Right renal pelvis (tissue), 4 donors: ENCODE data around the gene UNC13A. TPM values are rescaled to one million over a fixed set of nuclear protein-coding genes. Genes with fewer than 3 reads are reported as not detected.
"Not testable (repeated sequence)": the region's sequence is repeated elsewhere in the genome, so short reads cannot be mapped to it uniquely, and the experiment has no call there.

Source experiments
- DNase-seq, 4 donors: peaks; one replicate each; pipeline ENCODE4 v3.0.0-alpha.2; 2013; ENCODE audit warnings: low read depth in 4 of 4, low spot score in 3 of 4, missing footprints in 1 of 4
- polyA plus RNA-seq, 4 donors: library from polyadenylated mRNA; unstranded; fragments of 120-200 nt; gene quantifications; one replicate each; pipeline ENCODE4 v1.2.1, GENCODE V29; 2013; ENCODE audit not compliant: insufficient read length in 4 of 4

UNC13A gene
- polyA plus RNA-seq, 4 donors = 0.12 to 0.42 (median 0.24) TPM

- no peak for DNase-seq
Observed at GRCh38 chr19:17607936-17608335, 80.2 kb downstream of the UNC13A start.

GRCh38 chr19:17606590-17607185 lies 81.5 kb downstream of the UNC13A start:
- DNase-seq = no peak

- DNase-seq = peak; percentile 63 to 71 (median 68)
Observed at GRCh38 chr19:17605761-17606589, 82.2 kb downstream of the UNC13A start.

- DNase-seq = no peak
Observed at GRCh38 chr19:17605117-17605516, 83.0 kb downstream of the UNC13A start.

- no peak for DNase-seq
Observed at GRCh38 chr19:17604372-17605025, 83.7 kb downstream of the UNC13A start.

- no peak for DNase-seq
Observed at GRCh38 chr19:17602872-17603510, 85.2 kb downstream of the UNC13A start.

GRCh38 chr19:17602217-17602616 lies 85.9 kb downstream of the UNC13A start:
- DNase-seq = no peak

GRCh38 chr19:17601683-17602082 lies 86.5 kb downstream of the UNC13A start:
- no peak for DNase-seq

GRCh38 chr19:17599780-17600179 lies 88.4 kb downstream of the UNC13A start:
- no peak for DNase-seq

- no peak for DNase-seq
Observed at GRCh38 chr19:17598953-17599352, 89.2 kb downstream of the UNC13A start.

GRCh38 chr19:17598063-17598462 lies 90.1 kb downstream of the UNC13A start:
- not testable (repeated sequence) for DNase-seq

- not testable (repeated sequence) for DNase-seq
Observed at GRCh38 chr19:17594296-17594695, 93.9 kb downstream of the UNC13A start.

GRCh38 chr19:17590866-17591265 lies 97.3 kb downstream of the UNC13A start:
- no peak for DNase-seq

- not testable (repeated sequence) for DNase-seq
Observed at GRCh38 chr19:17585395-17585794, 102.8 kb downstream of the UNC13A start.

- DNase-seq = no peak
Observed at GRCh38 chr19:17584132-17584531, 104.0 kb downstream of the UNC13A start.

GRCh38 chr19:17582613-17583012 lies 105.5 kb downstream of the UNC13A start:
- no peak for DNase-seq

GRCh38 chr19:17581211-17581874 lies 106.8 kb downstream of the UNC13A start:
- no peak for DNase-seq

GRCh38 chr19:17580470-17581144 lies 107.5 kb downstream of the UNC13A start:
- no peak for DNase-seq

GRCh38 chr19:17579661-17580244 lies 108.4 kb downstream of the UNC13A start:
- DNase-seq = no peak
